NOMO-1 treated with dmso at 0.1 percent for 144 hours (cell line): ENCODE data around the gene SLC66A3.
A peak's percentile ranks its signal among the peaks of the same experiment; 100 is the strongest.

ENCODE experiments used
- DNase-seq: peaks from one replicate; lab custom pipeline; 2025; ENCODE audit not compliant: unreplicated experiment; lab: John Stamatoyannopoulos, UW

SLC66A3 gene

DNA sequence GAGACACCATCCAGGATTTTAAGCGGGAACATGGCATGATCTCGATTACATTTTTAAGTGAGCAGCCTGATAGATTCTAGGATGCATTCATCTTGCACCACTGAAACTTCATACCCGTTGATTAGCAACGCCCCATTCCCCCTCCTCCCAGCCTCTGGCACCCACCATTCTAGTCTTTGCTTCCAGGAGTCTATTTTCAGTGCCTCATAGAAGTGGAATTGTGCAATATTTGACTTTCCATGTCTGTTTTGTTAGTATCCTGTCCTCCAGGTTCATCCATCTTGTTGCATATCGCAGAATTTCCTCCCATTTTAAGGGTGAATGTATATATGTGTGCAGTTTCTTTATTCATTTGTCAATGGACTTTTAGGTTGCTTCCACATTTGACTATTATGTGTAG lies 20.9 kb upstream of the SLC66A3 start:
- no peak for DNase-seq

DNA sequence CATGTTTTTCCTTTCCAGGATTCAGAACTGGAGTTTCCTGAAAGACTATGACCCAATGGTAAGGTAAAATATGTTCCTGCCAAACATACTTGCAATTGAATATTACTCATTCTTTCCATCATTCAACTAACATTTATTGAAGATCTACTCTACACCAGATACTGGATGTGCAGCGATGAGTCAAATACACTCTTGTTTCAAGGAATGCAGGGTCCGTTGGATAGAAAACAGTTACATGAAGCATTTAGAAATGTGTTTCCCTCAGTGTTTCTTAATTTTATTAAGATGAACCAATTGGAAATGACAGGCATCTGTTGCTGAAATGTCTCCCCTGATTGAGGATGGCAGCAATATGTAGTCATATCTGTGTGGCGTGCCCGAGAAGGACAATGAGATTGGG lies 14.8 kb upstream of the SLC66A3 start:
- DNase-seq = no peak

DNA sequence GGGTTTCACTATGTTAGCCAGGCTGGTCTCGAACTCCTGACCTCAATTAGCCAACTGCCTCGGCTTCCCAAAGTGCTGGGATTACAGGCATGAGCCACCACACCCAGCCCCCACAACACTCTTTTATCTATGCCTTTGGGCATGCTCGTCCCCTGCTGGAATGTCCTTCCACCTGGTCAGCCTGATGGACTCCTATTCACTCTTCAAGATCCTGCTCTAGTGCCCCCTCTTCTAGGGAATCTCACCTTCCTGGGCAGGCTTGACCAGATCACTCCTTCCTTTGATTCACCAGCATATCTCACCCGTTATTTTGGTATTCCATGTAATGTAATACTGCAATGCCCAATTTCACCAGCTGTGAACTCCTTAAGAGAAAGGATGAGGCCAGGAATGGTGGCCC lies 13.9 kb upstream of the SLC66A3 start:
- DNase-seq = no peak

DNA sequence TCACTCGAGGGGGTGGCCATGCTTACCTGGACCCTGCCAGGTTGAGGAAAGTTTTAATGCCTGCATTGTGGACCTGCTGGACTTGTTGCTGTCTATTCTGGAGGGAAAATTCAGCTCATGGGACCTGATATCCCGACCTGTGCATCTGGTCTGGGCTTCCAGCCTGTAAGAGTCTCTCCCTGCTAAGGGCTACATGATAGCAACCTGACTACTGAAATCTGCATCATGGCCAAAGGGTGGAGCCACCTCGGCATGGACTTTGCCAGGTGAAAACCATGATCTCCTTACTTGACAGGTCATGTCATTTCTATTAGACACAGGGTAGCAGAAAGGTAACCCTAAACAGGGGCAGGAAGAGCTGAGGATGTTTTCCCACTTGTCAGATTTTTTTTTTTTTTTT lies 12.9 kb upstream of the SLC66A3 start:
- DNase-seq = no peak

DNA sequence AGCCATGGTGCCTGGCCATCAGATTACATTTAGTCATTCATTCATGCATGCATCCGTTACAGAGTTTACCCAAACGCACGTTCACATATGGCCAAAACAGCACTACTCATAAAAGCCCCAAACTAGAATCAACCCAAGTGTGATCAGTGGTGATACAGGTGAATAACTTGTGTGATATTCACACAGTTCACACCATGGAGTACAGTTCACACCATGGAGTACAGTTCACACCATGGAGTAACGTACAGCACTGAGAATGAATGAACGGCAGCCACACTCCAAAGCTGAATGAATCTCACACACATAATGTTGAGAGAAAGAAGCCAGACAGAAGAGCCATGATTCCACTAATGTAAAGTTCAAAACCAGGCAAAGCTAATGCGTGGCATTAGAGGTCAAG lies 12.3 kb upstream of the SLC66A3 start:
- no peak for DNase-seq

DNA sequence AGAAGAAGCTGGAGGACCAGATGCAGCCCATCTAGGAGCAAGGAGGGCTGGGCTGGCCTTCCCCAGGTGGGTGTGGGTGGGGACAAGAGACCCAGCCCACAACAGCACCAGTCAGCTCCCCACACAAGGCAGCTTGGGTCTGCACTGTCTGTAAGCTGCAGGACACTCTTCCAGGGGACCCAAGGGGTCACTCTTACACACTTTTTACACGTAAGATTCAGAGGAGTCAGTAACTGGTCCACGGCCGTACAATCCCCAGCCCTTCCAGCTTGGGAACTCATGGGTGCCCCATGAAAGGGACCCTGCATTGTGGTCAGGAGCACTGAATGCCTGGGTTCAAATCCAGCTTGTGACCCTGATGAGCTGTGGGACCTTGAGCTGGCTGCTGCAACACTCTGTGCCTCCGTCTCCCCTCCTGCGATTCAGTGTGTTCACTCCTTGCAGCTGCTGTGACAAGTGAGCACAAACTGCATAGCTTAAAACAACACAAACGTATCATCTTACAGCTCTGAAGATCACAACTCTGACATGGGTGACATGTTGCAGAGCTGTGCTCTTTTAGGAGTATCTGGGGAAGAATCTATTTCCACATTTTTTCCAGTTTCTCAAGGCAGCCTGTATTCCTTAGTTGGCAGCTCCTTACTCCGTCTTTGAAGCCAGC lies 11.1 kb upstream of the SLC66A3 start:
- no peak for DNase-seq

DNA sequence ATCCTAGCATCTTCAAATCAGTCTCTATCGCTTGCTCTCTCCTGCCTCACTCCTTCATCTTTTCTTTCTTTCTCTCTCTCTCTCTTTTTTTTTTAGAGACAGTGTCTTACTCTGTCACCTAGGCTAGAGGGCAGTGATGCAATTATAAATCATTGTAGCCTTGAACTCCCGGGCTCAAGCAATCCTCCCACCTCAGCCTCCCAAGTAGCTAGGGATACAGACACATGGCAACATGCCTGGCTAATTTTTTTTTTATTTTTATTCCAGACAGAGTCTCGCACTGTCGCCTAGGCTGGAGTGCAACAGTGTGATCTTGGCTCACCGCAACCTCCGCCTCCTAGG lies 10.6 kb upstream of the SLC66A3 start:
- DNase-seq = no peak

DNA sequence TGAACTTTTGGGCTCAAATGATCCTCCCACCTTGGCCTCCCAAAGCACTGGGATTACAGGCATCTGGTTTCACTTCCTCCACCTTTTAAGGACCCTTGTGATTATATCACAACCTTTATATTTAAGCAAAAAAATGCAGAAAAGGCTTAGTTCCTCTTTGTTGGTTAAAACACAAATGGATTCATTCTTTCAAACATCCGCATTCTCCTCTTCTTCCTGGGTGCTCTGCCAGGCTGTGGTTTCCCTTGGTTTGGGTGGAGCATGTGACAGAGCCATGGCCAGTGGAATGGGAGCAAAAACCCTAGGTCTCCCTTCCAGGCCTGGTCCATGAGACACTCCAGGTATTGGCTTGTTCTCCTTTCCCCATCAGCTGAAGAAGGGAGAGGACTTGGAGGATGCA lies 9.9 kb upstream of the SLC66A3 start:
- peak; percentile 59 for DNase-seq

DNA sequence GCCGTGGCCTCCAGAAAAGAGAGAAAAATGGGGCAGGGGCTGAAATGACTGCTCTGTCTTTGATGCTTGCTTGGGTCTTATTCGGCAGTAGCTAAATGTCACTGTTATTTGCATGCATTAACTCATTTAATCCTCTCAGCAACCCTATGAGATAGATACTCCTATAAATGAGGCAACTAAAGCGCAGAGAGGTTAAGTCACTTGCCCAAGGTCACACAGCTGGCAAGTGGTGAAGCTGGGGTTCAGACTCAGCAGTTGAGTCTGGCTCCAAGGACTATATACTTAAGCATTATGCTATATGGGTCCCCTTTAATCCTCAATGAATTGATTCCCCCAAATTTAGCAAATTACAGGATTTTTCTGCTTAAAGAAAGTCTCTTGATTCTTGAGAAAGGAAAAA lies 9.2 kb upstream of the SLC66A3 start:
- DNase-seq = no peak

DNA sequence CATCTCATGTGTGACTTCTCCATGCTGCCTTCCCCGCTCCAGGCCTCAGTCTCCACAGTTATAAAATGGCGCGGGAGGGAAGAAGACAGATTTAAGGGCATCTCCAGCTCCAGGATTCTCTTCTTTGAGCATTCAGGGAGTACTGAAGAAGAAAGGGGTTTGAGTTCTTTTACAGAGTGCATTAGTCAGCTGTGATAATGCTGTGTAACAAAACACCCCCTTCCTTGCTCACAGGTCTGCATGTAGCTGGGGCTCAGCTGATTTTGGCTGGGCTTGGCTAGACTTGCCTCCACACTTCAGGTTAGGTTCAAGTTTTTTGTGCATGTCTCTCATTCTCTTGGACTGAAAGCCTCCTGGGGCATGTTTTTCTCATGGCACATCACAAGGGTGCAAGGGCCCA lies 8.0 kb upstream of the SLC66A3 start:
- DNase-seq = no peak

DNA sequence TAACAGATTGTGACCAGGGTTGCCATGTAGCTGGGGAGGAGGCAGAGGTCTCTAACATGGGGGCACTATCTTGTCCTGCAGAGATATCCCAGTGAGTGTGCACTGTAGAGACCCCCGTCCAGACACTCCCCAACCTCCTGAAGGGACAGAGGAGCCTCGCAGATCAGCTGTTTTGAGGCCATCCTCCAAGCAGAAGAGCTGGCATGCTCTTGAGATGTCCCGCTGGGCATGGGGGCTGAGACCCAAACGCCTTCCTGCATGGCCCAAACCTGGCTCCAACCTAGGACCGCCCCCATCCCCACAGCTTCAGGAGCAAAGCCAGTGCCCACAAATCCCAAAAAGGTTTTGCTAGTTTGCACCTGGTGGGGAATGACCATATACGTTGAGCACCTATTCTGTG lies 2.7 kb upstream of the SLC66A3 start:
- DNase-seq = no peak

DNA sequence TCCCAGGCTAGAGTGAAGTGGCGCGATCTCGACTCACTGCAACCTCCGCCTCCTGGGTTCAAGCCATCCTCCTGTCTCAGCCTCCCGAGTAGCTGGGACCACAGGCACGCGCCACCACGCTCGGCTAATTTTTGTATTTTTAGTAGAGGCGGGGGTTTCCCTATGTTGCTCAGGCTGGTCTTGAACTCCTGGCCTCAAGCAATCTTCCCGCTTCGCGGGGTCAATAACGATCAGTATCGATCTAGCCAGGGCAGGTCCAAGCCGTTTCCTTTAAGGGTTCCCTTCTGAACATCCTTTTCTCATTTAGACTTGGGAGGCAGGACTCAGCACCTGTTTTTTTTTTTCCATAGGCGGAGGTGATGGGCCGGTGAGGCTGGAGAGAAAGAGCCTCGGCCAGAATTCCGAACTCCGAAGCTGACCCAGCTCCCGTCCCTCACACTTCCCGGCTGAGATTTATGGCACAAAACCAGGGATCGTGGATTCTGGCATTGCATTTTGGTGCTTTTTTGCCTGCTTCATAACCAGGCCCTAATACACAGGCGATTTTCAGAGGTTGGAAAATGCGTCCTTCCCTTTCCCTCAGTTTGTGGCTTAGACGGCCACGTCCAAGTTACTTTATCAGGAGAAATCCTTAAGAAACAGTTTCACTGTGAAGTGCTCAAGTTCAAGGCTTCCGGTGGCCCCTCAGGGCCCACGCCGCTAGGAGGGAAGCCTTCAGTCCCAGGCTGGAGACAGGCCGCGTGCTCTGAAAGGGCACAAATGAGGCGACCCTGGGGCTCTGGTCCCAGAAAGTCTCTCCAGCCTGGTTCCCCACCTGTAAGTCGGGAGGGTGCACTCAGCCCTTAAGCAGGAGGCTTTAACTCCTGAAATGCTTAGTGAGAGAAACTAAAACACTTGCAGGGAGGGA lies 998 bp upstream of the SLC66A3 start:
- no peak for DNase-seq

DNA sequence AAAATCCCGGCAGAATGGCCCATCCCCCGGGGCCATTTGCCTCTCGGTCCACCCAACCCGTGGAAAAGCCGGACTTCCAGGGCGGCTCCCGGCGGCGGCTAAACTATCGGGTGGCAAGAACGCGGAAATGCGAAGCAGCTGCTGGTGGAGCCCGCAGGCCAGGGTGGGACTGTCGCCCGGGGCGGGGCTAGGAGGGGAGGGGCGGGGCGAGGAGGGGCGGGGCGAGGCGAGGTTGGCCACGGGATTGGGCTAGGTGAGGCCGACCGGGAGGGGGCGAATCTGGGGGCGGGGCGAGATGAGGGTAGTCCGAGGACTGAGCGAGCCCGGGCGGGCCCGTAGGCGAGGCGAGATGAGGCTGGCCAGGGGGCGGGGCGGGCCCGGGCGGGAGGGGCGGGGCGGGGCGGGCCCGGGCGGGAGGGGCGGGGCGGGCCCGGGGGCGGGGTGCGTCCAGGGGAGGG lies 315 bp upstream of the SLC66A3 start:
- peak; percentile 83 for DNase-seq

DNA sequence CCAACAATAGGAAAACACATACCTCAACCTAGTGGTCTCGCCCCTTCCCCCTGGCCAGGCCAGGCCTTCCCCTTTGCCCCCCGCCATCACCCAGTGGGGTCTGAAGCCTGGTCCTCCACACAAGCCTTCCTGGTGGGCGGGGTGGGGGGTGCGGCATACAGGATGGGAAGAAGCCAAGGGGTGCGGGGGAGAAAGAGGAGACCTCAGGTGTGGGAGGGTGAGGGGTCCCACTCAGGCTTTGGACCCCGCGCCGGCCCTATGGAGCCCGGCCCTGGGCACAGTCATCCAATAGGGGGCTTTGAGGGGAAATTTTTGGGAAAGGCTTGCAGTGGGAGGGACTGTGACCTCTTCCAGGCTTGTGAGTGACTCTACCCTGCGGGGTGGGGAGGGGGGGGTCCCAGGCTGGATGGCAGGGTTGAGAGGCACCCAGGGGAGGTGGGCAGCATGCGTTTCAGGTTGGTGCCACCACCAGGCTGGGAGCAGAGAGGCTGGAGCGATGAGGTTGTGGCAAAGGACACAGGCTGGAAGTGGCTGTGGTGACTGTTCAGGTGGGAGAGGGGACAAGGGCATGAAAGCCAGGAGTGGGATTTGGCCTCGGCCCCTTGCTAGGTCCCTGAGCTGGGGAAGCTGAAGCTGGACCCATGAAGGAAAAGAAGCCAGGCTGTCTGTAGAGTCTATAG lies 1.3 kb downstream of the SLC66A3 start:
- DNase-seq = no peak

DNA sequence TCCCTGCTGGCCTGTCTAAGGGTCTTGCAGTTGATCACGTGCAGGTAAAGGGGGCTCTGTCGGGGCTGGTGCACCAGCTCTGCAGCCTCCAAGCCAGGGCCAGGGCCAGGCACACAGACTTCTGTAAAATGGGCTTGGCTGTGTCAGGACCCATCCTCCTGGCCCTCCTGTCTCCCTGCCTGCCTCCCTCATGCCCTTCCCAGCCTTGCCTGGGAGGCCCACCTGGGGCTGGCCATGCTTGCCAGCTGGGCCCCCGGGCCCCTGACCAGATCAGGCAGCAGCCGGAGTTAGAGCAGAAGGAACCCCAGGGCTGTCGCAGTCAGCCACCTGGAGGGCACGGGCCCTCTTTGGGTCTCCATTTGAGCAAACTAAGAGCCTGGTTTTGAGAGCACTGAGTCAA lies 2.0 kb downstream of the SLC66A3 start:
- DNase-seq = no peak

DNA sequence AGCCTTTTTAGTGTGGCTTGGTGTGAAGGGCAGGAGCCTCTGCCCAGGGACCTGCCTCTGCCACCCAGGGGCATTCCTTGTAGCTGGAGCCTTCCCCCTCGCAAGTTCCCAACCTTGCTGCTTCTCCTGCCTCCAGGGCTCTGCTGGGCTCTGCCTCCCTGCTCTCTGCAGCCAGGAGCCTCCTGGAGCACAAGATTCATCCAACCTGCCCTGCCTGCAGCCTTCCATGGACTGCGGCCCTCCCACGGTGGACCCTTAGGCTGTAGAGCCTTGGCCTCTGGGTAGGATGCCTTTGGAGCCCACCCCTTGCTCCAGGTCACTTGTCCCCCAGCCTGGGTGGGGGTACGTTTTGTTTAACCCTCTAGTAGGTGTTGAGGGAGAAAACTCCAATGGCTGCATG lies 2.5 kb downstream of the SLC66A3 start:
- no peak for DNase-seq

DNA sequence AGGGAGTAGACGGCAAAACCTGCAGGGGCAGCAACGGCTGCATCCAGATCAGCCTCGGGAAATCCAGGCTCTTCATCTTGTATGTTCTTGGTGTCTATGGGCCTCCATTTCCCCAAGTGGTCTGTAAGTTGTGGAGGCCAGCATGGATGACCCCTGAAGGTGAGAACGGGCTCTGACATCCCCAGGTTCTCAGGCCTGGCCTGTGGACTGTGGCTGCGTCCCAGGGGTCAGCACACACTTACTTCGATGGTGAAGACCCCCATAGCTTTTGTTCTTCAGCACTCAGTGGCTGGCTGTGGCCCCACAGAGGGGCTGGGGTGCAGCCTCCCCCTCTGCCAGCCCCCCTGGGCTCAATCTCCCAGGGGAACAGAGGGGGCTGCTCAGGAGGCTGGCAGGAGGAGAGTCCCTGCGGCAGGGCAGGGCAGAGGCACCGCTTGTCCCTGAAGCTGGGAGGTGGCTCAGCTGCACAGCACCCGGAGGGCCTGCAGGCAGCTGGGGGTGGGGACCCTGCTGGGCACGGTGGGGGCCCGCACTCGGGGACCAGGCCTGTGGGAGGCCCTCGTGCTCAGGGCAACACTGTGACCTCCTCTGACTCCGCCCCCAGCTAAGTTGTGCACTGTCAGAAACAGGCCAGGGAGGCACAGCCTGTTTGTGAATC lies 3.8 kb downstream of the SLC66A3 start:
- DNase-seq = no peak

DNA sequence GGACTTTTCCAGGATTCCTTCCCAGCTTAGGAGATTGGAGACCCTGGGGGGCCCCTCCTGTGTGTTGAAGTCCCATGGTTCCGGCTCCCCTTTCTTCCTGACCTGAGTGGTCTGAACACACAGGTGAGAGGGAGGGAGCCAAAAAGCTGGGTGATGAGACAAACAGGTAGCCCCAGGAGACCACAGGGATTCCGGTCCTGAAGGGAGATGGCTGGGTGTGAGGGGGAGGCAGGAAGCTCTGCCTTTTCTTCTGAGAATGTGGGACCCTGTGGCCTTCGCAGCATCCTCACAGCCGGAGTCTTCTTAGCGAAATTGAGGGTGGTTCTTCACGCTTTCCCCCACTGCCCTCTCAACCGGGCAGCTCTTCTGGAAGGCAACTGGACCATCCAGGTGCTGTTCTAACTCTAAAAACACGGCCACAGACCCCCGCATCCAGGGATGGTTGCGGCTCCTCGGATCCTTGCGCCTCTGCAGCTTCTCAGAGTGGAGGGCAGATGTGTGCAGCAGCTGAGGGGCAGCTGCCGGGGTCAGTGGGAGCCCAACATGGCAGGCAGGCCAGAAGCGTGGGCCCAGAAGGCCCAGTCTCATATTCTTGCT lies 4.4 kb downstream of the SLC66A3 start:
- no peak for DNase-seq

DNA sequence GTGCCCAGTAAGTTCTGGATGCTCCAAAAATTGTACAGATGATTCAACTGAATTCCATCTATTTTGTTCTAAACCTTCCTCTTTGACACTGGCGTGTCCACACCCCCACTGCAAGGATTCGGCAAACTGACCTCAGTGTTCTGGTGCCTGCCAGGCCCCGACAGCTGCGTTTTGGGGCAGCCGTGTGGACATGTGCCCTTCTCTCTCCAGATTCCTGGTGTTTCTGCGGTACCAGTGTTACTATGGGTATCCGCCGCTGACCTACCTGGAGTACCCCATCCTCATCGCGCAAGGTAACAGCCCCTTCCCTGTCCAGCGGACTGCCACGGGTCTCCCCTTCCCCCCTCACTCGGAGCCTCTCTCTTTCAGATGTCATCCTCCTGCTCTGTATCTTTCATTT lies 5.0 kb downstream of the SLC66A3 start:
- no peak for DNase-seq

DNA sequence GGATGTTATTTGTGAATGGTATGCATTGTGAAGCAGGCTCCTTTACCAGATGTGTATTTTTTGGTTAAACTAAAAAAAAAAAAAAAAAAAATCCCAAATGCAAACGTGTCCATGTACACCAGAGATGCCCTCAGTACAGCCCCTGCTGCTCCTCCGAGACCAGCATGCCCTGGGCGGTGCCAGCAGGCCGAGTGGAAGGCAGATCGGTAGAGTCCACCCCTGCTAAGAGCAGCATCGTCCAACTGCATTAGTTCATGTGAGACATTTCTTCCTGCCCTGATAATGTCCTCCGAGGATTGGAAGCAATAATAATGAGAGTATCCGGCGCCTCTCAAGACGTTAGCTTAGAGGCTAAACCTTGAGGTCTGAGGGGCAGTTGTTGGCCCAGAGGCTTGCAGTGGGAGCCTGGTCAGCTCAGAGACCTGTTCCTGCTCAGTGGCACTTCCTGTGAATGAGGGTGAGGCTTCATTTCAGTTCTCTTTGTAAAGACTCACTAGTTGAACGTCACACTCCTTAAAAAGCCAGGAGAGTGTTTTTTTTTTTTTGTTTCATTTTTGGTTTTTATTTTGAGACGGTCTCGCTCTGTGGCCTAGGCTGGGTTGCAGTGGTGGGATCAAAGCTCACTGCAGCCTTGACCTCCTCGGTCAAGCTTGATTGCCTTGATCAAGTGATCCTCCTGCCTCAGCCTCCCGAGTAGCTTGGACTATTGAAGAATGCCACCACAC lies 5.6 kb downstream of the SLC66A3 start:
- no peak for DNase-seq

DNA sequence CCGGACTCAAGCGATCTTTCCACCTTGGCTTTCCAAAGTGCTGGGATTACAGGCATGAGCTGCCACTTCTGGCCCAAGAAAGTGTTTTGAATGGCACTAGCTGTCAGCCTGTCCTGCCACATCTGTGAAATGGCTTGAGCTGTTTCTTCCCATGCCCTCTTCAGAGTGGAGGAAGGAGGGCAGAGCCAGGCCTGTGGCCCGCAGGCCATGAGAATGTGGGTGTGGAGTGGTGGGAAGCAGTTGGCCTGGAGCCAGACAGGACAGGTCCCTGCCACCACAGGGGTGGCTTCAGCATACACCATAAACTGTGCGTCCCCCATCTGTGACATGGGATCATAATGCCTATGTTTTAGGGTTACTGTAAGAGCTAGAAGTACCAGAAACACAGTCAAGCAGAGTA lies 6.5 kb downstream of the SLC66A3 start:
- no peak for DNase-seq
